A673 (cell line): ENCODE measurements around the gene MINDY3.

Experiments used
- CTCF ChIP-seq: fragments of 300-800, 200-600 bp; sonication (generic); conservative IDR thresholded peaks from 2 replicates; pipeline ENCODE4 v1.5.1; 2017; ENCODE audit warnings: low read depth, mild to moderate bottlenecking, antibody characterized with exemption, low read length, moderate library complexity, mixed read lengths
- EZH2 ChIP-seq: fragments of 200-600 bp; sonication (generic); IDR thresholded peaks from 2 replicates; pipeline ENCODE4 v1.6.1; 2017; ENCODE audit warnings: borderline replicate concordance, low read depth, mild to moderate bottlenecking, mixed read lengths, antibody characterized with exemption, low read length; ENCODE audit not compliant: poor library complexity, severe bottlenecking

GRCh38 chr10:15780353-15781135, 79.8 kb downstream of the MINDY3 start:
- TF ChIP-seq CTCF: no peak
- no peak for TF ChIP-seq EZH2
